Ovary (tissue), 3 donors: ENCODE data around the gene CSF3.

ENCODE experiments used
- POLR2A ChIP-seq: fragments of 450-650 bp; IDR thresholded peaks from one replicate; pipeline ENCODE4 v1.6.1; 2017; ENCODE audit warnings: antibody characterized with exemption, mild to moderate bottlenecking, moderate library complexity
- TF ChIP-seq, protein P1 (sequence below), 3 donors: fragments of 450-650 bp in 2 of 3; fragments of 200-600 bp in 1 of 3; IDR thresholded peaks; one replicate each; pipeline versions ENCODE4 v1.5.1 to v1.8.0; 2016 to 2022; ENCODE audit warnings: antibody characterized with exemption in 3 of 3, mild to moderate bottlenecking in 1 of 3
- donor health status: DM: no; HTN: no; CAD: no.

DNA sequence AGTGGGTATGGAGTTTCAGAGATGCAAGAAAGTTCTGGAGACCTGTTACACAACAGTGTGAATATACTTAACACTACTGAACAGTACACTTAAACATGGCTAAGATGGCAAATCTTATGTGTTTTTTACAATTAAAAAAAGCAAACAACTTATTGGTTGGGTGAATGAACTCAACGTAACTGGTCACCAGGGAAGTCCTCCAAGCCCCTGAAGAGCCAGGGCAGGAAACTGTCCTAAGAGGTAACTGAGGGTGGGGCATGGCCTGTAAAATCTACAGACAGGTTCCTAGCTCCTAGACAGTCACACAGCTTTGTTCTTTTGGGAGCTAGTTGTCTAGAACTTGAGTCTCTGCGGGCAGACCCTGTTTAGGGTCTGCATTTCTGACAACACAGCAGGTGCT is 10.3 kb downstream of the CSF3 start:
- TF ChIP-seq, protein P1, sequence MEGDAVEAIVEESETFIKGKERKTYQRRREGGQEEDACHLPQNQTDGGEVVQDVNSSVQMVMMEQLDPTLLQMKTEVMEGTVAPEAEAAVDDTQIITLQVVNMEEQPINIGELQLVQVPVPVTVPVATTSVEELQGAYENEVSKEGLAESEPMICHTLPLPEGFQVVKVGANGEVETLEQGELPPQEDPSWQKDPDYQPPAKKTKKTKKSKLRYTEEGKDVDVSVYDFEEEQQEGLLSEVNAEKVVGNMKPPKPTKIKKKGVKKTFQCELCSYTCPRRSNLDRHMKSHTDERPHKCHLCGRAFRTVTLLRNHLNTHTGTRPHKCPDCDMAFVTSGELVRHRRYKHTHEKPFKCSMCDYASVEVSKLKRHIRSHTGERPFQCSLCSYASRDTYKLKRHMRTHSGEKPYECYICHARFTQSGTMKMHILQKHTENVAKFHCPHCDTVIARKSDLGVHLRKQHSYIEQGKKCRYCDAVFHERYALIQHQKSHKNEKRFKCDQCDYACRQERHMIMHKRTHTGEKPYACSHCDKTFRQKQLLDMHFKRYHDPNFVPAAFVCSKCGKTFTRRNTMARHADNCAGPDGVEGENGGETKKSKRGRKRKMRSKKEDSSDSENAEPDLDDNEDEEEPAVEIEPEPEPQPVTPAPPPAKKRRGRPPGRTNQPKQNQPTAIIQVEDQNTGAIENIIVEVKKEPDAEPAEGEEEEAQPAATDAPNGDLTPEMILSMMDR (IDR thresholded peaks at IDR 0.05) = no peak
- no peak for TF ChIP-seq POLR2A
